K562 (cell line): ENCODE measurements around the gene TM7SF3. TPM values are rescaled to one million over a fixed set of nuclear protein-coding genes. Genes with fewer than 3 reads are reported as not detected.

Experiments used
- ATAC-seq: fragments of 200-7000 bp; cut with Tn5 transposase; 3 replicates; pipeline ENCODE4 v1.9.1; 2020; ENCODE audit warnings: moderate library complexity
- BruUV-seq: library from RNA; stranded (reverse); fragments of 400-500 nt; replicated peaks from 2 replicates; lab custom pipeline; 2021; lab: Mats Ljungman, UMichigan
- CTCF ChIA-PET: fragments of 300-600 bp; formaldehyde crosslinking; extraction: SDS; loops from one replicate; lab custom pipeline; 2021; ENCODE audit warnings: low intra/inter-chr PET ratio; lab: Yijun Ruan, JAX
- POLR2A ChIA-PET: fragments of 300-600, 350-650 bp; sonication (Branson Sonifier 250); formaldehyde crosslinking; extraction: SDS; loops from one replicate; lab custom pipeline; 2021; ENCODE audit warnings: antibody characterized with exemption, inconsistent platforms; lab: Yijun Ruan, JAX
- DNase-seq, 4 experiments: peaks; one replicate each; pipeline versions ENCODE4 v3.0.0 to v3.0.0-alpha.2; 2011 to 2018; ENCODE audit warnings: low spot score in 3 of 4, mixed read lengths in 3 of 4; ENCODE audit errors: extremely low read depth in 1 of 4
- FAIRE-seq: peaks from 2 replicates; lab custom pipeline; 2011; peaks lifted over from hg19 to GRCh38; lab: Jason Lieb, UNC
- H2AFZ ChIP-seq: 2 replicates; pipeline ENCODE4 v1.6.0; 2011; ENCODE audit warnings: low read depth, low read length, control low read depth, inconsistent platforms
- H3K27ac ChIP-seq: fragments of 200-600 bp; 3 replicates; pipeline ENCODE4 v1.8.0; 2011; ENCODE audit warnings: low read depth, mild to moderate bottlenecking, control low read depth, inconsistent platforms, low read length, moderate library complexity, mixed read lengths; ENCODE audit errors: extremely low read depth
- H3K27me3 ChIP-seq, 2 experiments: fragments of 300-600 bp in 1 of 2; 2 replicates in 1 of 2; 3 replicates in 1 of 2; pipeline versions ENCODE4 v1.6.0 to v1.8.0; 2011; ENCODE audit warnings: inconsistent platforms in 2 of 2, low read length in 2 of 2, mild to moderate bottlenecking in 1 of 2, mixed read lengths in 1 of 2, moderate library complexity in 1 of 2; ENCODE audit not compliant: control insufficient read depth in 2 of 2, insufficient read depth in 2 of 2
- H3K36me3 ChIP-seq: fragments of 300-600 bp; 3 replicates; pipeline ENCODE4 v1.8.0; 2011; ENCODE audit warnings: mild to moderate bottlenecking, low read length, inconsistent platforms; ENCODE audit not compliant: control insufficient read depth, insufficient read depth
- H3K4me1 ChIP-seq, 2 experiments: fragments of 200-600 bp in 1 of 2; replicated peaks in 1 of 2; 2 replicates in 1 of 2; 3 replicates in 1 of 2; pipeline versions ENCODE4 v1.5.1 to v1.8.0; 2011; ENCODE audit warnings: inconsistent platforms in 2 of 2, low read length in 2 of 2, mild to moderate bottlenecking in 1 of 2, mixed read lengths in 1 of 2, moderate library complexity in 1 of 2; ENCODE audit not compliant: control insufficient read depth in 2 of 2, insufficient read depth in 2 of 2
- H3K4me2 ChIP-seq: 2 replicates; pipeline ENCODE4 v1.6.1; 2011; ENCODE audit warnings: low read length, control low read depth, inconsistent platforms, mixed read lengths; ENCODE audit not compliant: insufficient read depth
- H3K4me3 ChIP-seq: fragments of 200-600 bp; sonication (generic), shearing (Covaris generic); 2 replicates; pipeline ENCODE4 v1.5.1; 2016; ENCODE audit warnings: control low read depth, inconsistent platforms
- H3K79me2 ChIP-seq: fragments of 200-600 bp; 3 replicates; pipeline ENCODE4 v1.8.0; 2011; ENCODE audit warnings: low read length, inconsistent platforms; ENCODE audit not compliant: control insufficient read depth, insufficient read depth
- H3K9ac ChIP-seq, 2 experiments: 2 replicates each; pipeline versions ENCODE4 v1.6.0 to v1.6.1; 2011; ENCODE audit warnings: low read depth in 2 of 2, low read length in 2 of 2, control low read depth in 1 of 2, inconsistent platforms in 1 of 2, mild to moderate bottlenecking in 1 of 2, mixed read lengths in 1 of 2; ENCODE audit not compliant: insufficient read depth in 1 of 2
- H3K9me1 ChIP-seq: one replicate; pipeline ENCODE4 v1.6.0; 2011; ENCODE audit warnings: inconsistent platforms, mild to moderate bottlenecking, low read length, moderate library complexity; ENCODE audit not compliant: control insufficient read depth, insufficient read depth
- H3K9me3 ChIP-seq: replicated peaks from 2 replicates; pipeline ENCODE4 v1.5.1; 2011; ENCODE audit warnings: low read depth, low read length, inconsistent platforms; ENCODE audit not compliant: control insufficient read depth, insufficient read depth
- H4K20me1 ChIP-seq: replicated peaks from 2 replicates; pipeline ENCODE4 v1.6.1; 2011; ENCODE audit warnings: low read length, inconsistent platforms, mixed read lengths; ENCODE audit not compliant: control insufficient read depth, insufficient read depth
- E2F3 ChIP-seq: fragments of 250-450 bp; sonication (Bioruptor Pico); IDR thresholded peaks from 2 replicates; pipeline ENCODE4 v1.4.0; 2020; ENCODE audit warnings: mild to moderate bottlenecking
- HDAC2 ChIP-seq: fragments of 450-650 bp; IDR thresholded peaks from 2 replicates; pipeline ENCODE4 v1.6.1; 2016; ENCODE audit warnings: mild to moderate bottlenecking
- IFI16 ChIP-seq: fragments of 250-450 bp; sonication (Bioruptor Pico); IDR thresholded peaks from 2 replicates; pipeline ENCODE4 v2.1.2; 2022; ENCODE audit warnings: mild to moderate bottlenecking, inconsistent platforms
- NFRKB ChIP-seq: fragments of 450-650 bp; IDR thresholded peaks from 2 replicates; pipeline ENCODE4 v1.6.1; 2016; ENCODE audit warnings: low read depth
- RNF2 ChIP-seq: sonication (generic); IDR thresholded peaks from 2 replicates; pipeline ENCODE4 v1.6.1; 2016
- SAP30 ChIP-seq: fragments of 200-600 bp; sonication (generic); IDR thresholded peaks from 2 replicates; pipeline ENCODE4 v1.6.1; 2012; ENCODE audit warnings: borderline replicate concordance, low read depth, mild to moderate bottlenecking, moderate library complexity, low read length, control low read depth, inconsistent platforms; ENCODE audit not compliant: insufficient read depth, poor library complexity, severe bottlenecking
- WGBS: fragments of 100-300 bp; shearing (Covaris generic); methylation state at CpG from one replicate; pipeline ENCODE4 v1.1.6; 2016; ENCODE audit warnings: low coverage, mixed read lengths; ENCODE audit not compliant: insufficient coverage; ENCODE audit errors: missing lambda C conversion rate; 5-methylcytosine and 5-hydroxymethylcytosine counted together
- in situ Hi-C: fragments of 300-500 bp; cut with MboI; formaldehyde crosslinking; loops from 4 replicates; pipeline ENCODE4 v1.15.0; 2018; ENCODE audit warnings: inconsistent platforms, mixed read lengths
- intact Hi-C: fragments of 100-400 bp; cut with micrococcal nuclease; formaldehyde crosslinking; loops from 2 replicates; pipeline ENCODE4 v1.14.2; 2022
- polyA plus RNA-seq, 8 experiments: library from polyadenylated mRNA; depleted of rRNA in 4 of 8; stranded (reverse) in 5 of 8; unstranded in 3 of 8; fragments of >200 nt; fragmentation: Nextera tagmentation in 2 of 8; fragmentation: Illumina TruSeq in 1 of 8; extraction: Ambion mirVana in 2 of 8; extraction: Trizol in 1 of 8; gene quantifications; 2 replicates each; pipeline versions ENCODE4 v1.2.1 to v1.2.3, GENCODE V29; 2011 to 2014; ENCODE audit warnings: inconsistent platforms in 1 of 8, missing spikeins in 1 of 8
- total RNA-seq, 7 experiments: library from RNA; depleted of rRNA in 6 of 7; stranded (reverse); fragments of >200 nt in 6 of 7; fragmentation: Illumina TruSeq in 2 of 7; extraction: Trizol in 2 of 7; gene quantifications; 2 replicates each; pipeline versions ENCODE4 v1.2.1 to v1.2.3, GENCODE V29; 2011 to 2021; ENCODE audit warnings: low replicate concordance in 1 of 7
- TF ChIP-seq, protein P1 (sequence below): fragments of 450-650 bp; IDR thresholded peaks from 2 replicates; pipeline ENCODE4 v1.6.1; 2016; ENCODE audit warnings: missing biosample characterization, missing genetic modification characterization
- TF ChIP-seq, protein P2 (sequence below): sonication (generic); formaldehyde crosslinking; IDR thresholded peaks from 2 replicates; pipeline ENCODE4 v1.8.1; 2023; ENCODE audit warnings: mild to moderate bottlenecking, missing genetic modification reagents
- TF ChIP-seq, protein P3 (sequence below), 2 experiments: fragments of 450-650 bp; conservative IDR thresholded peaks; 2 replicates each; pipeline ENCODE4 v1.6.1; 2017; ENCODE audit warnings: mild to moderate bottlenecking in 2 of 2, moderate library complexity in 2 of 2
- TF ChIP-seq, protein P4 (sequence below), 2 experiments: IDR thresholded peaks; 2 replicates each; pipeline ENCODE4 v1.6.1; 2012; ENCODE audit warnings: improper control_type of control experiment in 2 of 2, low read depth in 2 of 2, low read length in 2 of 2, borderline replicate concordance in 1 of 2
- TF ChIP-seq, protein P5 (sequence below): fragments of 450-650 bp; formaldehyde crosslinking; IDR thresholded peaks from 2 replicates; pipeline ENCODE4 v1.4.0; 2022; ENCODE audit warnings: mild to moderate bottlenecking, moderate library complexity
- TF ChIP-seq, protein P6 (sequence below): sonication (generic); formaldehyde crosslinking; IDR thresholded peaks from 2 replicates; pipeline ENCODE4 v1.5.0; 2020; ENCODE audit warnings: missing genetic modification reagents

TM7SF3 gene
- total and polyA plus RNA-seq, 9 of the 15 experiments (the other 6 are each of a cell fraction or from before 2014, with no cell fraction given) = 9.3 to 90.4 (median 24.8) TPM

DNA sequence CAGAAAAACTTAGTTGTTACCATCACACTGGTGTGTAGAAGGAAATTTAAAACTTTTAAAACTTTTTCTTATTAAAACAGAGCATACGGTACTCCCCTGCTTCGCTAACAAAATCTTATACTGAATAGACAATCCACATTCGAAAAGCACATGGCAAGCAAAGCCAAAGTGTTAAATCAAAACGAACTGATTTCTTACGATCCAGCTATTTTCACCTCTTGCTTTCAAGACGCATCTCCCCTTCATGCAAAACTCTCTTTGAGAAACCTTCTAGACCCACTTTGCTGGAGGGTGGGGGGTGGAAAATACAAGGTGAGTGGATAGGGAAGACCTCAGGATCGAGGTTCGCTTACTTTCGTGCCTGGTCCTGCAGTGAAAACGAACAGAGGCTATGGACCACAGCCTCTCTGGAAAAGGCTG is 76.7 kb downstream of the TM7SF3 start:
- ATAC-seq (no peak), DNase-seq (no peak), FAIRE-seq (no peak)
- Histone ChIP-seq H3K36me3 (peaks cover 29% of the 10 kb centered on the region), H3K27ac (peak overlapping the region; percentile 95), H3K9me3 (no peaks in the 10 kb centered on the region), H3K9ac (peak overlapping the region; percentile 94 to 95), H3K4me3 (peak overlapping the region; percentile 84), H3K4me1 (peaks cover 0 to 21% of the 10 kb centered on the region in 2 experiments; a peak in 3 of 5 replicates), H3K9me1 (no peaks in the 10 kb centered on the region), H3K79me2 (peaks cover 95% of the 10 kb centered on the region), H3K4me2 (peak overlapping the region; percentile 98), H2AFZ (peak overlapping the region; percentile 88), H4K20me1 (0 out of 2 replicates have a peak, but pooled peaks cover 5% of the 10 kb centered on the region), H3K27me3 (no peaks in the 10 kb centered on the region)
- WGBS = 1% methylated on average over 10 of the region's 10 CpGs
- intact Hi-C loops = loop anchor here (2.0 kb wide), 1 partner anchor 77 kb away; the partner anchor contains the start of gene TM7SF3
- in situ Hi-C loops = loop anchor here (5.0 kb wide), 1 partner anchor 75 kb away; the partner anchor contains the start of gene TM7SF3
- CTCF ChIA-PET = no interaction called here
- TSS peak; percentile 51 for BruUV-seq
- POLR2A ChIA-PET = no interaction called here
- TF ChIP-seq, protein P1, sequence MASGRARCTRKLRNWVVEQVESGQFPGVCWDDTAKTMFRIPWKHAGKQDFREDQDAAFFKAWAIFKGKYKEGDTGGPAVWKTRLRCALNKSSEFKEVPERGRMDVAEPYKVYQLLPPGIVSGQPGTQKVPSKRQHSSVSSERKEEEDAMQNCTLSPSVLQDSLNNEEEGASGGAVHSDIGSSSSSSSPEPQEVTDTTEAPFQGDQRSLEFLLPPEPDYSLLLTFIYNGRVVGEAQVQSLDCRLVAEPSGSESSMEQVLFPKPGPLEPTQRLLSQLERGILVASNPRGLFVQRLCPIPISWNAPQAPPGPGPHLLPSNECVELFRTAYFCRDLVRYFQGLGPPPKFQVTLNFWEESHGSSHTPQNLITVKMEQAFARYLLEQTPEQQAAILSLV (tag) = no peak
- TF ChIP-seq HDAC2 (peak; percentile 16; the same call in 1 of the 2 replicates), IFI16 (CRISPR knock-in tag) (no peak), NFRKB (0 out of 2 replicates have a peak, but pooled peaks have one; percentile 32), E2F3 (CRISPR knock-in tag) (0 out of 2 replicates have a peak, but pooled peaks have one; percentile 13), SAP30 (peak; percentile 54), RNF2 (0 out of 2 replicates have a peak, but pooled peaks have one; percentile 3)
- TF ChIP-seq, protein P2, sequence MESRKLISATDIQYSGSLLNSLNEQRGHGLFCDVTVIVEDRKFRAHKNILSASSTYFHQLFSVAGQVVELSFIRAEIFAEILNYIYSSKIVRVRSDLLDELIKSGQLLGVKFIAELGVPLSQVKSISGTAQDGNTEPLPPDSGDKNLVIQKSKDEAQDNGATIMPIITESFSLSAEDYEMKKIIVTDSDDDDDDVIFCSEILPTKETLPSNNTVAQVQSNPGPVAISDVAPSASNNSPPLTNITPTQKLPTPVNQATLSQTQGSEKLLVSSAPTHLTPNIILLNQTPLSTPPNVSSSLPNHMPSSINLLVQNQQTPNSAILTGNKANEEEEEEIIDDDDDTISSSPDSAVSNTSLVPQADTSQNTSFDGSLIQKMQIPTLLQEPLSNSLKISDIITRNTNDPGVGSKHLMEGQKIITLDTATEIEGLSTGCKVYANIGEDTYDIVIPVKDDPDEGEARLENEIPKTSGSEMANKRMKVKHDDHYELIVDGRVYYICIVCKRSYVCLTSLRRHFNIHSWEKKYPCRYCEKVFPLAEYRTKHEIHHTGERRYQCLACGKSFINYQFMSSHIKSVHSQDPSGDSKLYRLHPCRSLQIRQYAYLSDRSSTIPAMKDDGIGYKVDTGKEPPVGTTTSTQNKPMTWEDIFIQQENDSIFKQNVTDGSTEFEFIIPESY (CRISPR knock-in tag) = no peak
- TF ChIP-seq, protein P3, sequence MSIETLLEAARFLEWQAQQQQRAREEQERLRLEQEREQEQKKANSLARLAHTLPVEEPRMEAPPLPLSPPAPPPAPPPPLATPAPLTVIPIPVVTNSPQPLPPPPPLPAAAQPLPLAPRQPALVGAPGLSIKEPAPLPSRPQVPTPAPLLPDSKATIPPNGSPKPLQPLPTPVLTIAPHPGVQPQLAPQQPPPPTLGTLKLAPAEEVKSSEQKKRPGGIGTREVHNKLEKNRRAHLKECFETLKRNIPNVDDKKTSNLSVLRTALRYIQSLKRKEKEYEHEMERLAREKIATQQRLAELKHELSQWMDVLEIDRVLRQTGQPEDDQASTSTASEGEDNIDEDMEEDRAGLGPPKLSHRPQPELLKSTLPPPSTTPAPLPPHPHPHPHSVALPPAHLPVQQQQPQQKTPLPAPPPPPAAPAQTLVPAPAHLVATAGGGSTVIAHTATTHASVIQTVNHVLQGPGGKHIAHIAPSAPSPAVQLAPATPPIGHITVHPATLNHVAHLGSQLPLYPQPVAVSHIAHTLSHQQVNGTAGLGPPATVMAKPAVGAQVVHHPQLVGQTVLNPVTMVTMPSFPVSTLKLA (conservative IDR thresholded peaks at IDR 0.05) = peak in 1 of 2 experiments; percentile 57; a peak in 2 of 4 replicates
- TF ChIP-seq, protein P4, sequence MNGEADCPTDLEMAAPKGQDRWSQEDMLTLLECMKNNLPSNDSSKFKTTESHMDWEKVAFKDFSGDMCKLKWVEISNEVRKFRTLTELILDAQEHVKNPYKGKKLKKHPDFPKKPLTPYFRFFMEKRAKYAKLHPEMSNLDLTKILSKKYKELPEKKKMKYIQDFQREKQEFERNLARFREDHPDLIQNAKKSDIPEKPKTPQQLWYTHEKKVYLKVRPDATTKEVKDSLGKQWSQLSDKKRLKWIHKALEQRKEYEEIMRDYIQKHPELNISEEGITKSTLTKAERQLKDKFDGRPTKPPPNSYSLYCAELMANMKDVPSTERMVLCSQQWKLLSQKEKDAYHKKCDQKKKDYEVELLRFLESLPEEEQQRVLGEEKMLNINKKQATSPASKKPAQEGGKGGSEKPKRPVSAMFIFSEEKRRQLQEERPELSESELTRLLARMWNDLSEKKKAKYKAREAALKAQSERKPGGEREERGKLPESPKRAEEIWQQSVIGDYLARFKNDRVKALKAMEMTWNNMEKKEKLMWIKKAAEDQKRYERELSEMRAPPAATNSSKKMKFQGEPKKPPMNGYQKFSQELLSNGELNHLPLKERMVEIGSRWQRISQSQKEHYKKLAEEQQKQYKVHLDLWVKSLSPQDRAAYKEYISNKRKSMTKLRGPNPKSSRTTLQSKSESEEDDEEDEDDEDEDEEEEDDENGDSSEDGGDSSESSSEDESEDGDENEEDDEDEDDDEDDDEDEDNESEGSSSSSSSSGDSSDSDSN (IDR thresholded peaks at IDR 0.05; ENCODE audit: borderline replicate concordance in 1 of 2, low read depth in 2 of 2, low read length in 2 of 2) = no peak
- TF ChIP-seq, protein P5, sequence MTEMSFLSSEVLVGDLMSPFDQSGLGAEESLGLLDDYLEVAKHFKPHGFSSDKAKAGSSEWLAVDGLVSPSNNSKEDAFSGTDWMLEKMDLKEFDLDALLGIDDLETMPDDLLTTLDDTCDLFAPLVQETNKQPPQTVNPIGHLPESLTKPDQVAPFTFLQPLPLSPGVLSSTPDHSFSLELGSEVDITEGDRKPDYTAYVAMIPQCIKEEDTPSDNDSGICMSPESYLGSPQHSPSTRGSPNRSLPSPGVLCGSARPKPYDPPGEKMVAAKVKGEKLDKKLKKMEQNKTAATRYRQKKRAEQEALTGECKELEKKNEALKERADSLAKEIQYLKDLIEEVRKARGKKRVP (CRISPR knock-in tag) = no peak
- TF ChIP-seq, protein P6, sequence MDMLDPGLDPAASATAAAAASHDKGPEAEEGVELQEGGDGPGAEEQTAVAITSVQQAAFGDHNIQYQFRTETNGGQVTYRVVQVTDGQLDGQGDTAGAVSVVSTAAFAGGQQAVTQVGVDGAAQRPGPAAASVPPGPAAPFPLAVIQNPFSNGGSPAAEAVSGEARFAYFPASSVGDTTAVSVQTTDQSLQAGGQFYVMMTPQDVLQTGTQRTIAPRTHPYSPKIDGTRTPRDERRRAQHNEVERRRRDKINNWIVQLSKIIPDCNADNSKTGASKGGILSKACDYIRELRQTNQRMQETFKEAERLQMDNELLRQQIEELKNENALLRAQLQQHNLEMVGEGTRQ (CRISPR knock-in tag) = no peak
